SK-N-SH treated with all-trans-retinoic acid at 6 μM for 48 hours (cell line): ENCODE measurements around the gene CCDC154.

Experiments used
- BACH2 ChIP-seq: fragments of 250-450 bp; sonication (Bioruptor Pico); IDR thresholded peaks from 2 replicates; pipeline ENCODE4 v1.9.0; 2021; ENCODE audit warnings: mild to moderate bottlenecking, borderline replicate concordance
- GLIS3 ChIP-seq: fragments of 250-450 bp; sonication (Bioruptor Pico); IDR thresholded peaks from 2 replicates; pipeline ENCODE4 v1.5.0; 2020; ENCODE audit warnings: mild to moderate bottlenecking, moderate library complexity
- OSR1 ChIP-seq: fragments of 250-450 bp; sonication (Bioruptor Pico); IDR thresholded peaks from 2 replicates; pipeline ENCODE4 v1.8.0; 2022; ENCODE audit warnings: moderate library complexity, mild to moderate bottlenecking, inconsistent platforms
- PPARA ChIP-seq: fragments of 250-450 bp; sonication (Bioruptor Pico); IDR thresholded peaks from 2 replicates; pipeline ENCODE4 v1.5.0; 2020; ENCODE audit warnings: mild to moderate bottlenecking, borderline replicate concordance
- RARB ChIP-seq: fragments of 250-450 bp; sonication (Bioruptor Pico); IDR thresholded peaks from 2 replicates; pipeline ENCODE4 v1.8.0; 2021; ENCODE audit warnings: mild to moderate bottlenecking, moderate library complexity
- SNAI2 ChIP-seq: fragments of 250-450 bp; sonication (Bioruptor Pico); IDR thresholded peaks from 2 replicates; pipeline ENCODE4 v1.5.0; 2020; ENCODE audit warnings: mild to moderate bottlenecking, moderate library complexity
- TCF4 ChIP-seq: fragments of 250-450 bp; sonication (Bioruptor Pico); IDR thresholded peaks from 2 replicates; pipeline ENCODE4 v1.8.0; 2021; ENCODE audit warnings: mild to moderate bottlenecking, moderate library complexity, borderline replicate concordance
- ZFP3 ChIP-seq: fragments of 250-450 bp; sonication (Bioruptor Pico); IDR thresholded peaks from 2 replicates; pipeline ENCODE4 v1.5.0; 2020; ENCODE audit warnings: mild to moderate bottlenecking, moderate library complexity
- ZFP30 ChIP-seq: fragments of 450-650 bp; formaldehyde crosslinking; IDR thresholded peaks from 2 replicates; pipeline ENCODE4 v1.5.0; 2022; ENCODE audit warnings: mild to moderate bottlenecking, moderate library complexity
- ZNF8 ChIP-seq: fragments of 450-650 bp; formaldehyde crosslinking; IDR thresholded peaks from 2 replicates; pipeline ENCODE4 v1.5.0; 2020; ENCODE audit warnings: mild to moderate bottlenecking, moderate library complexity
- TF ChIP-seq, protein P1 (sequence below): fragments of 250-450 bp; sonication (Bioruptor Pico); IDR thresholded peaks from 2 replicates; pipeline ENCODE4 v1.8.0; 2021; ENCODE audit warnings: low read depth, mild to moderate bottlenecking, moderate library complexity, borderline replicate concordance
- TF ChIP-seq, protein P2 (sequence below): fragments of 250-450 bp; sonication (Bioruptor Pico); IDR thresholded peaks from 2 replicates; pipeline ENCODE4 v1.5.0; 2020; ENCODE audit warnings: mild to moderate bottlenecking, moderate library complexity
- TF ChIP-seq, protein P3 (sequence below): fragments of 250-450 bp; sonication (Bioruptor Pico); IDR thresholded peaks from 2 replicates; pipeline ENCODE4 v1.8.0; 2020; ENCODE audit warnings: mild to moderate bottlenecking, moderate library complexity, borderline replicate concordance

DNA sequence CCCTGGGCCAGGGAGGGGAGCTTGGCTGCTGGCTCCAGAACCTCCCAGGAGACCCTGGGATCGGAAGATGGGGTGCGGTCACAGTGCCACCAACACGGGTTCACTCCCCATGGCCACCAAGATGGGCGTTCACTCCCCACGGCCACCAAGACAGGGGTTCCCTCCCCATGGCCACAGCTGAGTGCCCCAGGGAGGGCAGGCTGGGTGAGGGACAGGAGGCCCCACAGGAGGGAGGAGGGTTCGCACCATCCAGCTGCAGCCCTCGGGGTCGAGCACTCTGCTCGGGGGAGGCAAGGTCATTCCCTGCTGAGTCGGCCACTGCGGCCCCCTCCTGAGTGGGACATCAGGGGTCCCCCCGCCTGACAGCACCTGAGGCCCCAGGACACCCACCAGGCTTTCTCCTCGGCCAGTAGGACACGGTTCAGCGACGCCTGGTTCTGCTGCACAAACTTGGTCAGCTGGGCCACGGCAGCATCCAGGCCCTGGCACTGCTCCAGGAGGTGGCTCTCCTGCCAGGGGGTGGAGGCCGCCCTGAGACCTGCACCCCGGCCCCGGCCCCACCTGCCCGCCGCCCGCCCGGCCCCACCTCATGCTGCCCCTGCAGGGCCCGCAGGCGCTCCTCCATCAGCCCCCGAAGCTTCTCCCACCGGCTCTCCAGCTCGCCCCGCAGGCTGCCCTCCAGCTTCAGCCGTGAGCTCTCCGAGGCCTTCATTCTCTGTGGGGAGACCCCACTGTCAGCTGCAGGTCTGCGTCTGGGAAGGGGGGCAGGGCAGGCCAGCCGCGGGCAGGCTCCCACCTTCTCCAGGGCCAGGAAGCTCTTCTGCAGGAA lies 5.9 kb downstream of the CCDC154 start:
- TF ChIP-seq RARB (CRISPR knock-in tag) (no peak), ZFP3 (CRISPR knock-in tag) (no peak), TCF4 (CRISPR knock-in tag) (no peak), ZFP30 (CRISPR knock-in tag) (no peak), GLIS3 (CRISPR knock-in tag) (no peak), ZNF8 (CRISPR knock-in tag) (no peak), OSR1 (CRISPR knock-in tag) (no peak), BACH2 (CRISPR knock-in tag) (no peak), SNAI2 (CRISPR knock-in tag) (no peak), PPARA (CRISPR knock-in tag) (no peak)
- TF ChIP-seq, protein P1, sequence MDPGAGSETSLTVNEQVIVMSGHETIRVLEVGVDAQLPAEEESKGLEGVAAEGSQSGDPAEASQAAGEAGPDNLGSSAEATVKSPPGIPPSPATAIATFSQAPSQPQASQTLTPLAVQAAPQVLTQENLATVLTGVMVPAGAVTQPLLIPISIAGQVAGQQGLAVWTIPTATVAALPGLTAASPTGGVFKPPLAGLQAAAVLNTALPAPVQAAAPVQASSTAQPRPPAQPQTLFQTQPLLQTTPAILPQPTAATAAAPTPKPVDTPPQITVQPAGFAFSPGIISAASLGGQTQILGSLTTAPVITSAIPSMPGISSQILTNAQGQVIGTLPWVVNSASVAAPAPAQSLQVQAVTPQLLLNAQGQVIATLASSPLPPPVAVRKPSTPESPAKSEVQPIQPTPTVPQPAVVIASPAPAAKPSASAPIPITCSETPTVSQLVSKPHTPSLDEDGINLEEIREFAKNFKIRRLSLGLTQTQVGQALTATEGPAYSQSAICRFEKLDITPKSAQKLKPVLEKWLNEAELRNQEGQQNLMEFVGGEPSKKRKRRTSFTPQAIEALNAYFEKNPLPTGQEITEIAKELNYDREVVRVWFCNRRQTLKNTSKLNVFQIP (CRISPR knock-in tag): no peak
- TF ChIP-seq, protein P2, sequence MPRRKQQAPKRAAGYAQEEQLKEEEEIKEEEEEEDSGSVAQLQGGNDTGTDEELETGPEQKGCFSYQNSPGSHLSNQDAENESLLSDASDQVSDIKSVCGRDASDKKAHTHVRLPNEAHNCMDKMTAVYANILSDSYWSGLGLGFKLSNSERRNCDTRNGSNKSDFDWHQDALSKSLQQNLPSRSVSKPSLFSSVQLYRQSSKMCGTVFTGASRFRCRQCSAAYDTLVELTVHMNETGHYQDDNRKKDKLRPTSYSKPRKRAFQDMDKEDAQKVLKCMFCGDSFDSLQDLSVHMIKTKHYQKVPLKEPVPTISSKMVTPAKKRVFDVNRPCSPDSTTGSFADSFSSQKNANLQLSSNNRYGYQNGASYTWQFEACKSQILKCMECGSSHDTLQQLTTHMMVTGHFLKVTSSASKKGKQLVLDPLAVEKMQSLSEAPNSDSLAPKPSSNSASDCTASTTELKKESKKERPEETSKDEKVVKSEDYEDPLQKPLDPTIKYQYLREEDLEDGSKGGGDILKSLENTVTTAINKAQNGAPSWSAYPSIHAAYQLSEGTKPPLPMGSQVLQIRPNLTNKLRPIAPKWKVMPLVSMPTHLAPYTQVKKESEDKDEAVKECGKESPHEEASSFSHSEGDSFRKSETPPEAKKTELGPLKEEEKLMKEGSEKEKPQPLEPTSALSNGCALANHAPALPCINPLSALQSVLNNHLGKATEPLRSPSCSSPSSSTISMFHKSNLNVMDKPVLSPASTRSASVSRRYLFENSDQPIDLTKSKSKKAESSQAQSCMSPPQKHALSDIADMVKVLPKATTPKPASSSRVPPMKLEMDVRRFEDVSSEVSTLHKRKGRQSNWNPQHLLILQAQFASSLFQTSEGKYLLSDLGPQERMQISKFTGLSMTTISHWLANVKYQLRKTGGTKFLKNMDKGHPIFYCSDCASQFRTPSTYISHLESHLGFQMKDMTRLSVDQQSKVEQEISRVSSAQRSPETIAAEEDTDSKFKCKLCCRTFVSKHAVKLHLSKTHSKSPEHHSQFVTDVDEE: no peak
- TF ChIP-seq, protein P3, sequence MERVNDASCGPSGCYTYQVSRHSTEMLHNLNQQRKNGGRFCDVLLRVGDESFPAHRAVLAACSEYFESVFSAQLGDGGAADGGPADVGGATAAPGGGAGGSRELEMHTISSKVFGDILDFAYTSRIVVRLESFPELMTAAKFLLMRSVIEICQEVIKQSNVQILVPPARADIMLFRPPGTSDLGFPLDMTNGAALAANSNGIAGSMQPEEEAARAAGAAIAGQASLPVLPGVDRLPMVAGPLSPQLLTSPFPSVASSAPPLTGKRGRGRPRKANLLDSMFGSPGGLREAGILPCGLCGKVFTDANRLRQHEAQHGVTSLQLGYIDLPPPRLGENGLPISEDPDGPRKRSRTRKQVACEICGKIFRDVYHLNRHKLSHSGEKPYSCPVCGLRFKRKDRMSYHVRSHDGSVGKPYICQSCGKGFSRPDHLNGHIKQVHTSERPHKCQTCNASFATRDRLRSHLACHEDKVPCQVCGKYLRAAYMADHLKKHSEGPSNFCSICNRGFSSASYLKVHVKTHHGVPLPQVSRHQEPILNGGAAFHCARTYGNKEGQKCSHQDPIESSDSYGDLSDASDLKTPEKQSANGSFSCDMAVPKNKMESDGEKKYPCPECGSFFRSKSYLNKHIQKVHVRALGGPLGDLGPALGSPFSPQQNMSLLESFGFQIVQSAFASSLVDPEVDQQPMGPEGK (CRISPR knock-in tag): no peak
